PC-3 (cell line): ENCODE measurements around the gene ZMYM2. TPM values are rescaled to one million over a fixed set of nuclear protein-coding genes. Genes with fewer than 3 reads are reported as not detected.
A peak's percentile ranks its signal among the peaks of the same experiment; 100 is the strongest.

ENCODE experiments used
- ATAC-seq: fragments of 200-7000 bp; cut with Tn5 transposase; 2 replicates; pipeline ENCODE4 v1.9.1; 2020; ENCODE audit warnings: mild to moderate bottlenecking, moderate library complexity
- BruUV-seq: library from RNA; stranded (reverse); fragments of 400-500 nt; replicated peaks from 2 replicates; lab custom pipeline; 2021; lab: Mats Ljungman, UMichigan
- CTCF ChIA-PET: fragments of 300-600 bp; sonication (Branson Sonifier 250); formaldehyde crosslinking; loops from one replicate; lab custom pipeline; 2022; ENCODE audit warnings: antibody characterized with exemption; lab: Charles Lee
- POLR2A ChIA-PET: fragments of 300-600 bp; sonication (Branson Sonifier 250); formaldehyde crosslinking; loops from one replicate; lab custom pipeline; 2022; ENCODE audit warnings: antibody characterized with exemption; ENCODE audit not compliant: unreplicated experiment; lab: Charles Lee
- DNase-seq: peaks from one replicate; pipeline ENCODE4 v3.0.0-alpha.2; 2015
- H2AFZ ChIP-seq: fragments of 300-600 bp; sonication (generic); 2 replicates; pipeline ENCODE4 v1.6.0; 2016; ENCODE audit warnings: antibody characterized with exemption, low read length
- H3F3A ChIP-seq: fragments of 300-600 bp; sonication (generic); one replicate; pipeline ENCODE4 v1.6.0; 2017; ENCODE audit warnings: antibody characterized with exemption, low read length, control low read depth, mild to moderate bottlenecking; ENCODE audit not compliant: unreplicated experiment
- H3K27ac ChIP-seq: fragments of 300-600 bp; sonication (generic); 2 replicates; pipeline ENCODE4 v1.5.1; 2016; ENCODE audit warnings: mild to moderate bottlenecking, low read length
- H3K27me3 ChIP-seq: fragments of 300-600 bp; sonication (generic); 2 replicates; pipeline ENCODE4 v1.6.1; 2016; ENCODE audit warnings: low read length, mixed read lengths
- H3K36me3 ChIP-seq: fragments of 300-600 bp; sonication (generic); 2 replicates; pipeline ENCODE4 v1.6.1; 2016; ENCODE audit warnings: low read depth, mixed run types, low read length, mixed read lengths
- H3K4me1 ChIP-seq: fragments of 300-600 bp; sonication (generic); 2 replicates; pipeline ENCODE4 v1.5.1; 2016; ENCODE audit warnings: low read length; ENCODE audit not compliant: insufficient read depth
- H3K4me2 ChIP-seq: fragments of 300-600 bp; sonication (generic); 2 replicates; pipeline ENCODE4 v1.6.0; 2016; ENCODE audit warnings: low read length
- H3K4me3 ChIP-seq: fragments of 300-600 bp; sonication (generic); 2 replicates; pipeline ENCODE4 v1.5.1; 2016; ENCODE audit warnings: mild to moderate bottlenecking, low read length, mixed read lengths
- H3K79me2 ChIP-seq: fragments of 300-600 bp; sonication (generic); 2 replicates; pipeline ENCODE4 v1.6.1; 2017; ENCODE audit warnings: low read length, mixed read lengths
- H3K9ac ChIP-seq: fragments of 300-600 bp; sonication (generic); 2 replicates; pipeline ENCODE4 v1.6.0; 2016; ENCODE audit warnings: mild to moderate bottlenecking, low read length
- H3K9me2 ChIP-seq: fragments of 300-600 bp; sonication (generic); replicated peaks from 2 replicates; pipeline ENCODE4 v1.6.1; 2016; ENCODE audit warnings: mixed run types, low read length, mixed read lengths
- H3K9me3 ChIP-seq: fragments of 300-600 bp; sonication (generic); 2 replicates; pipeline ENCODE4 v1.6.1; 2016; ENCODE audit warnings: low read length, mixed read lengths
- H4K20me1 ChIP-seq: fragments of 300-600 bp; sonication (generic); 2 replicates; pipeline ENCODE4 v1.6.1; 2016; ENCODE audit warnings: low read length, mixed read lengths
- EZH2 ChIP-seq: fragments of 300-600 bp; sonication (generic); IDR thresholded peaks from one replicate; pipeline ENCODE4 v1.6.1; 2017; ENCODE audit warnings: antibody characterized with exemption, mild to moderate bottlenecking, low read length; ENCODE audit not compliant: unreplicated experiment
- EZH2phosphoT487 ChIP-seq: fragments of 300-600 bp; sonication (generic); IDR thresholded peaks from 2 replicates; pipeline ENCODE4 v1.6.1; 2018; ENCODE audit warnings: mild to moderate bottlenecking, antibody characterized with exemption, low read length, borderline replicate concordance
- intact Hi-C: fragments of 100-400 bp; cut with micrococcal nuclease; formaldehyde crosslinking; loops from 2 replicates; pipeline ENCODE4 v1.9.0; 2023
- total RNA-seq: library from RNA; depleted of rRNA; stranded (reverse); fragments of >200 nt; gene quantifications from 2 replicates; pipeline ENCODE4 v1.2.3, GENCODE V29; 2014
- TF ChIP-seq, protein P1 (sequence below): fragments of 300-600 bp; sonication (generic); conservative IDR thresholded peaks from 2 replicates; pipeline ENCODE4 v1.5.1; 2017; ENCODE audit warnings: antibody characterized with exemption, low read depth, mild to moderate bottlenecking, low read length

ZMYM2 gene
- total RNA-seq, 1 experiment from 2014 or later = 34.7 TPM

DNA sequence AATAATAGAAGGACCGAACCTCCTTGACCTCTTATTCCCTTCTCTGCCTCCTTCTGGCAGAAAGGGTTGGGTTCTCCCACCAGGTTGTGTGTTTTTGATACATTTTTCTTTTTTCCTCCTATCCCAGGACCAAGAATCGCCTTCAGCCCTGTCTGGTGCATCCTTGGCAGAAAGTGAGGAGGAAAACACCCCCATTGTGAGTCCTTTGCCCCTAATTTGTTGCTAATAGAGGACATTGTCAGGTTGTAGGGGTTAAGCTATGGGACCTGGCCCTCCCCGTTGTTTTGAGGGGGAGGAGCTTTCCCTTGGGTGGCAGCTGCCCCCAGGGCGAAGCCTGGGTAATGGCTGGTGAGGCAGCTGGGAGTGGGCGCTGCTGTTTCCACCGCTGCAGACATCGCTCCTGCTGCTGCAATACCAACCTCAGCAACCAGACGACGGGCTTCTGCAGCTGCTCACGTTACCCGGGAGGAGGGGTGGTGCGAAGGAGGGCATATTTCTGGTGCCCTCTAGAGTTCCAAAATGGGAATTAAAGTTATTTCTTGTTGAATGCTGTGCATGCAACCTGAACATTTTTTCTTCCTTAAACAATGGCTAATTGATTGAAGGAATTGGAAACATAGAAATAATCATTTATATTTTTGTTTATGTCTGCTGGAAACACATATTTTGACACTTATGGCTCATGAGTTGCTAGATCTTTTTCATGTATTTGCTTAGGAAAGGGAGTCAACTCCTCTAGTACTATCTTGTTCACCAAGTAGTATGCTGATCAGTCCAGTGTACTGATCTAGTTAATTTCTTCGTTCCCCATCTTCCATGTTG lies 1.5 kb downstream of the ZMYM2 start:
- Histone ChIP-seq H3K9me3 (no peaks in the 10 kb centered on the region), H3K4me1 (peaks cover 31% of the 10 kb centered on the region), H3K4me3 (peak overlapping the region; percentile 81), H2AFZ (peak overlapping the region; percentile 83), H4K20me1 (peaks cover 19% of the 10 kb centered on the region), H3K9me2 (no peaks in the 10 kb centered on the region), H3K27me3 (no peaks in the 10 kb centered on the region), H3K79me2 (peaks cover 56% of the 10 kb centered on the region), H3K27ac (peak overlapping the region; percentile 37), H3K9ac (peak overlapping the region; percentile 78), H3K36me3 (peaks cover 26% of the 10 kb centered on the region), H3K4me2 (peak overlapping the region; percentile 94), H3F3A (no peaks in the 10 kb centered on the region)
- TF ChIP-seq EZH2phosphoT487 = no peak
- TF ChIP-seq, protein P1, sequence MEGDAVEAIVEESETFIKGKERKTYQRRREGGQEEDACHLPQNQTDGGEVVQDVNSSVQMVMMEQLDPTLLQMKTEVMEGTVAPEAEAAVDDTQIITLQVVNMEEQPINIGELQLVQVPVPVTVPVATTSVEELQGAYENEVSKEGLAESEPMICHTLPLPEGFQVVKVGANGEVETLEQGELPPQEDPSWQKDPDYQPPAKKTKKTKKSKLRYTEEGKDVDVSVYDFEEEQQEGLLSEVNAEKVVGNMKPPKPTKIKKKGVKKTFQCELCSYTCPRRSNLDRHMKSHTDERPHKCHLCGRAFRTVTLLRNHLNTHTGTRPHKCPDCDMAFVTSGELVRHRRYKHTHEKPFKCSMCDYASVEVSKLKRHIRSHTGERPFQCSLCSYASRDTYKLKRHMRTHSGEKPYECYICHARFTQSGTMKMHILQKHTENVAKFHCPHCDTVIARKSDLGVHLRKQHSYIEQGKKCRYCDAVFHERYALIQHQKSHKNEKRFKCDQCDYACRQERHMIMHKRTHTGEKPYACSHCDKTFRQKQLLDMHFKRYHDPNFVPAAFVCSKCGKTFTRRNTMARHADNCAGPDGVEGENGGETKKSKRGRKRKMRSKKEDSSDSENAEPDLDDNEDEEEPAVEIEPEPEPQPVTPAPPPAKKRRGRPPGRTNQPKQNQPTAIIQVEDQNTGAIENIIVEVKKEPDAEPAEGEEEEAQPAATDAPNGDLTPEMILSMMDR = peak; percentile 83
- no TSS peak for BruUV-seq
- DNase-seq (peak; percentile 95), ATAC-seq (peak; percentile 57)
- POLR2A ChIA-PET = no interaction called here
- intact Hi-C loops = loop anchor here (1.0 to 5.0 kb wide), 3 partner anchors 33 to 178 kb away; partner anchors contain the start of genes PSPC1 and ZMYM5
- CTCF ChIA-PET = interaction anchor here (0.6 to 1.1 kb wide), 4 partner anchors 28 to 171 kb away, joined by 4 to 13 read pairs (median 6); no protein-coding TSS in a partner anchor

DNA sequence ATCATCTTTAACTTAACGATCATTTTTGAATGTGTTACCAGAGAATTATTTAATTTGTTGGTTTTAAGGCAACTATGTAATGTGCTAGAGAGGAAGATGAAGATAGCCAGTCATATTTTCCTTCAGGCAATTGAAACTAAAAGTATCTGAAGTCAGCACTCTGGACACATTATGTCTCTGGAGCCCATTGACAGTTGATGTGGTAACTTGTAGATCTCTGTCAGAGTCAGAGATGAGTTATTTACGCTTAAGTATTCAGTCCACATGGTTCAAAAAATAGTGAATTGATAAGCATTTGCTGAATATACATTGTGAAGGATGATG lies 2.1 kb downstream of the ZMYM2 start:
- Histone ChIP-seq H4K20me1 (peaks cover 19% of the 10 kb centered on the region), H3K79me2 (peaks cover 61% of the 10 kb centered on the region), H3K4me2 (peak overlapping the region; percentile 94), H3K4me3 (peak overlapping the region; percentile 81), H3F3A (no peaks in the 10 kb centered on the region), H3K4me1 (peaks cover 31% of the 10 kb centered on the region), H3K9ac (peak overlapping the region; percentile 19), H3K27me3 (no peaks in the 10 kb centered on the region), H3K9me3 (no peaks in the 10 kb centered on the region), H3K36me3 (peaks cover 26% of the 10 kb centered on the region), H3K9me2 (no peaks in the 10 kb centered on the region), H2AFZ (no peak overlapping the region), H3K27ac (no peak overlapping the region)
- no peak for ATAC-seq
- intact Hi-C loops = loop anchor here (1.0 to 2.0 kb wide), 2 partner anchors 33 to 98 kb away; partner anchors contain the start of gene ZMYM5
- ChIA-PET CTCF (interaction anchor here (0.7 to 1.1 kb wide), 2 partner anchors 29 to 33 kb away, joined by 4 to 13 read pairs; no protein-coding TSS in a partner anchor), POLR2A (no interaction called here)
- TF ChIP-seq, protein P1 = no peak
- no peak for TF ChIP-seq EZH2phosphoT487
- no peak for TF ChIP-seq EZH2
- TSS peak; percentile 35 for BruUV-seq
- DNase-seq = no peak

DNA sequence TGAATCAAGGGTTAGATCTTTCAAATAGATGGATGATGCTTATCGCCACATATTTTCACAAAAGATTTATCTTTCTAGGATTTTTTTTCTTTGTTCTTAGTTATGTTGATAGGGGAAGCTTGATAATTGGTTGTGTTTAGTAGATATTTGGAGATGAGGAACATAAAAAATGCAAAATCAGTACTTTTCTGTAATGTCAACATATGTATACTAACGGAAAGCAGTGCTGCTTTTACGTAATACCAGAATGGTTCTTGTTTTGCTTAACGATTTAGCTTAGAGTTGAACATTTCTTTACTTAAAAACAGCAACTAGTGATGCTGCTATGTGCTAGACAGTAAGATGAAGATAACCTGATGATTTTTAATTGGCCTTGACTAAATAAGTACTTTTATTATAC lies 3.0 kb downstream of the ZMYM2 start:
- TF ChIP-seq EZH2phosphoT487 (no peak), EZH2 (no peak)
- TF ChIP-seq, protein P1 = no peak
- H3K9ac ChIP-seq = peak overlapping the region; percentile 1; the same call in 1 of the 2 replicates
- BruUV-seq = no TSS peak
- H3K4me1 ChIP-seq = peaks cover 31% of the 10 kb centered on the region
- H4K20me1 ChIP-seq = peaks cover 19% of the 10 kb centered on the region
- peak overlapping the region; percentile 81; the same call in 1 of the 2 replicates for H3K4me3 ChIP-seq
- intact Hi-C loops = loop anchor here (2.0 kb wide), 1 partner anchor 99 kb away; the partner anchor contains the start of gene ZMYM5
- H2AFZ ChIP-seq = no peak overlapping the region
- no peaks in the 10 kb centered on the region for H3K9me2 ChIP-seq
- peaks cover 62% of the 10 kb centered on the region for H3K79me2 ChIP-seq
- DNase-seq (no peak), ATAC-seq (no peak)
- POLR2A ChIA-PET = no interaction called here
- peaks cover 27% of the 10 kb centered on the region for H3K36me3 ChIP-seq
- no peaks in the 10 kb centered on the region for H3F3A ChIP-seq
- no peak overlapping the region for H3K27ac ChIP-seq
- H3K27me3 ChIP-seq = no peaks in the 10 kb centered on the region
- CTCF ChIA-PET = no interaction called here
- H3K9me3 ChIP-seq = no peaks in the 10 kb centered on the region
- H3K4me2 ChIP-seq = peak overlapping the region; percentile 94
